ENCODE data around the gene MEF2C. TPM values are rescaled to one million over a fixed set of nuclear protein-coding genes. Genes with fewer than 3 reads are reported as not detected.
A peak's percentile ranks its signal among the peaks of the same experiment; 100 is the strongest.

The MEF2C gene
- total and polyA plus RNA-seq, 8 donors = 3.0 to 48.1 (median 14.6) TPM

DNA sequence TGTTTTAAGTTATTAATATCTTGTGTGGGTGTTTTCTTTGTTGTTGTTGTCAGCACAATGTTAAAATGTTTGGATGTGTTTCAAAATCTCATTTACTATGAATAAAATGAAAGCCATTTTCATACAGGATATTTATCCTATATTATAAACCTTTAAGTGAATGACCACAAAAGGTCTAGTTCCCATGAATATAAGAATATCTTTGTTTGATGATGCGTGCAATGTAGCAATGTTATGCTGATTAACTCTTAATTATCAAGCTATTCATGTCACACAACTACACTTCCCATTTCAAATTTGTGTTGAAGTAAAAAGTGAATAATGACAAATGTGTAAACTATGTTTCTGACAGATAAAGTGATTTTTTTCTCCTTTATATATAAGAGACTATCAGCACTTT is 59.8 kb downstream of the MEF2C start:
- no peak for DNase-seq
- H3K36me3 ChIP-seq = peaks cover 0 to 5% (median 2%) of the 10 kb centered on the region in 4 donors
- TF ChIP-seq, protein P1, sequence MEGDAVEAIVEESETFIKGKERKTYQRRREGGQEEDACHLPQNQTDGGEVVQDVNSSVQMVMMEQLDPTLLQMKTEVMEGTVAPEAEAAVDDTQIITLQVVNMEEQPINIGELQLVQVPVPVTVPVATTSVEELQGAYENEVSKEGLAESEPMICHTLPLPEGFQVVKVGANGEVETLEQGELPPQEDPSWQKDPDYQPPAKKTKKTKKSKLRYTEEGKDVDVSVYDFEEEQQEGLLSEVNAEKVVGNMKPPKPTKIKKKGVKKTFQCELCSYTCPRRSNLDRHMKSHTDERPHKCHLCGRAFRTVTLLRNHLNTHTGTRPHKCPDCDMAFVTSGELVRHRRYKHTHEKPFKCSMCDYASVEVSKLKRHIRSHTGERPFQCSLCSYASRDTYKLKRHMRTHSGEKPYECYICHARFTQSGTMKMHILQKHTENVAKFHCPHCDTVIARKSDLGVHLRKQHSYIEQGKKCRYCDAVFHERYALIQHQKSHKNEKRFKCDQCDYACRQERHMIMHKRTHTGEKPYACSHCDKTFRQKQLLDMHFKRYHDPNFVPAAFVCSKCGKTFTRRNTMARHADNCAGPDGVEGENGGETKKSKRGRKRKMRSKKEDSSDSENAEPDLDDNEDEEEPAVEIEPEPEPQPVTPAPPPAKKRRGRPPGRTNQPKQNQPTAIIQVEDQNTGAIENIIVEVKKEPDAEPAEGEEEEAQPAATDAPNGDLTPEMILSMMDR (IDR thresholded peaks at IDR 0.05) = no peak
- TF ChIP-seq POLR2AphosphoS5 (IDR thresholded peaks at IDR 0.05) (no peak), POLR2A (IDR thresholded peaks at IDR 0.05) (no peak), EP300 (IDR thresholded peaks at IDR 0.05) (no peak)
- peak overlapping the region in 1 of 5 donors; percentile 2 for H3K27ac ChIP-seq
- H3K4me1 ChIP-seq = peaks cover 4 to 39% (median 16%) of the 10 kb centered on the region in 4 donors
- H3K9me3 ChIP-seq = no peaks in the 10 kb centered on the region
- 74 to 90% (median 79%) methylated on average over 1 of the region's 1 CpG for WGBS, 5 donors
- H3K4me3 ChIP-seq = no peak overlapping the region
- intact Hi-C loops (cut with DNase I; ENCODE audit: low total_unique reads) = no loop called here
- no peaks in the 10 kb centered on the region for H3K27me3 ChIP-seq

GRCh38 chr5:88821161-88821560 is 61.8 kb downstream of the MEF2C start:
- 90 to 94% (median 92%) methylated on average over 4 of the region's 4 CpGs for WGBS, 5 donors
- intact Hi-C loops (cut with DNase I; ENCODE audit: low total_unique reads) = no loop called here
- TF ChIP-seq EP300 (IDR thresholded peaks at IDR 0.05) (no peak), POLR2A (IDR thresholded peaks at IDR 0.05) (no peak), POLR2AphosphoS5 (IDR thresholded peaks at IDR 0.05) (no peak)
- TF ChIP-seq, protein P1 (IDR thresholded peaks at IDR 0.05) = no peak
- Histone ChIP-seq H3K36me3 (peaks cover 0 to 5% (median 2%) of the 10 kb centered on the region in 4 donors), H3K27me3 (no peaks in the 10 kb centered on the region), H3K9me3 (no peaks in the 10 kb centered on the region), H3K4me1 (peaks cover 0 to 23% (median 13%) of the 10 kb centered on the region in 4 donors), H3K27ac (no peak overlapping the region), H3K4me3 (no peak overlapping the region)
- no peak for DNase-seq

DNA sequence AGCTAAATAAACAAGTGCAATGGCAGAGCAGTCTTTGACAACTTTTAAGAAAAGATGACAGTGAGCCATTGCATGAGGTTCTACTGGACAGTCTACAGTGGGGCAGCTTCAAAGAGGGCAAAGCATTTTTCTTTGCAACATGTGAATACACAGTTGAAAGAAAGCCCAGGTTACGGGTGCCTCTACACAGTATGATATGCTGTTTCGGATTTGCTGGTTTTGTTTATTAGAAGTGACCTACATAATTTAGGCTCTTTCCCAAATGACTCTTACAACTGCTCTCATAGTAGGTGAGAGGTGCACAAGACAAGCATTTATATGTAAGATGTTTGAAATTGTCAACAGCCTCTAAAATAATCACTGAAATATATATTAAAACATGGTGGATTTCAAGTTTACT is 62.4 kb downstream of the MEF2C start:
- H3K27me3 ChIP-seq = no peaks in the 10 kb centered on the region
- intact Hi-C loops (cut with DNase I; ENCODE audit: low total_unique reads) = no loop called here

DNA sequence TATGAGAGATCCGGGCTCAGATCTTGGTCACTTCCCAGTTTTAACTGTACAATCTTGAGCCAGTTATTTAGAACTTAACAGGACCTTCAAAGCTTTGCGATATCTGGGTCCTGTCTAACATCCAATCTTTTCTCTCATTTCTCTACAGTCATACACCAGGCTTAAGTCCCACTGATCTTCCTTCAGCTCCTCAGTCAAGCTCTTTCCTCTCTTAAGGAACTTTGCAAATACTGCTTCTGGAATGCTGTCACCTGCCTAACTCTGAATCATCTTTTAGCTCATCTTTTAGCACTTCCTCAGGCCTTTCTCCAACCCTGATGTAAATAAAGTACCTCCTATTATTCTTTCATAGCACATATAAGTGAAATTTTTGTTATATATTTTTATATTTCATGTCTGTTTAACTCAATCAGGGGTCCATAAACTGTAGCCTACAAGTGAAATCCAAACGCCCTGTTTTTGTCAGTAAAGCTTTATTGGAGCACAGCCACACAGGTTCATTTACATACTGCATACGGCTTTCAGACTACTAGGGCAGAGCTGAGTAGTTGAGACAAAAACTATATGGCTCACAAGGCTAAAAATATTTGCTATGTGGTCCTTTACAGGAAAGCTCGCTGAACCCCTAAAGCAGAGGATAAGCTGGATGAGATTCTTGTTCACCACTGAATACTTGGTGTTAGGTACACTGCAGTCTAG is 63.5 kb downstream of the MEF2C start:
- Histone ChIP-seq H3K4me1 (peaks cover 0 to 11% (median 2%) of the 10 kb centered on the region in 4 donors), H3K9me3 (no peaks in the 10 kb centered on the region), H3K36me3 (peaks cover 0 to 5% (median 2%) of the 10 kb centered on the region in 4 donors), H3K4me3 (no peak overlapping the region), H3K27me3 (no peaks in the 10 kb centered on the region), H3K27ac (no peak overlapping the region)
- DNase-seq = no peak
- WGBS, 5 donors = 82 to 86% (median 84%) methylated on average over 5 of the region's 5 CpGs
- intact Hi-C loops (cut with DNase I; ENCODE audit: low total_unique reads) = no loop called here
- TF ChIP-seq, protein P1 (IDR thresholded peaks at IDR 0.05) = no peak
- TF ChIP-seq POLR2AphosphoS5 (IDR thresholded peaks at IDR 0.05) (no peak), EP300 (IDR thresholded peaks at IDR 0.05) (no peak), POLR2A (IDR thresholded peaks at IDR 0.05) (no peak)

More for the DNA sequence above, 62.4 kb downstream of the MEF2C start:
- Histone ChIP-seq H3K4me3 (no peak overlapping the region), H3K27ac (no peak overlapping the region), H3K9me3 (no peaks in the 10 kb centered on the region), H3K4me1 (peaks cover 0 to 17% (median 11%) of the 10 kb centered on the region in 4 donors), H3K36me3 (peaks cover 0 to 5% (median 2%) of the 10 kb centered on the region in 4 donors)
- WGBS, 5 donors = 83 to 89% (median 87%) methylated on average over 2 of the region's 2 CpGs
- no peak for TF ChIP-seq POLR2A (IDR thresholded peaks at IDR 0.05)
- TF ChIP-seq POLR2AphosphoS5 (IDR thresholded peaks at IDR 0.05) = no peak
- TF ChIP-seq, protein P1 (IDR thresholded peaks at IDR 0.05) = no peak
- TF ChIP-seq EP300 (IDR thresholded peaks at IDR 0.05) = no peak
- DNase-seq = no peak

All from stomach (tissue), 9 donors.